K562 (cell line): ENCODE results near the gene TM9SF4. TPM values are rescaled to one million over a fixed set of nuclear protein-coding genes. Genes with fewer than 3 reads are reported as not detected.

Source experiments
- ATAC-seq: fragments of 200-7000 bp; cut with Tn5 transposase; 3 replicates; pipeline ENCODE4 v1.9.1; 2020; ENCODE audit warnings: moderate library complexity
- BruUV-seq: library from RNA; stranded (reverse); fragments of 400-500 nt; replicated peaks from 2 replicates; lab custom pipeline; 2021; lab: Mats Ljungman, UMichigan
- CTCF ChIA-PET: fragments of 300-600 bp; formaldehyde crosslinking; extraction: SDS; loops from one replicate; lab custom pipeline; 2021; ENCODE audit warnings: low intra/inter-chr PET ratio; lab: Yijun Ruan, JAX
- POLR2A ChIA-PET: fragments of 300-600, 350-650 bp; sonication (Branson Sonifier 250); formaldehyde crosslinking; extraction: SDS; loops from one replicate; lab custom pipeline; 2021; ENCODE audit warnings: antibody characterized with exemption, inconsistent platforms; lab: Yijun Ruan, JAX
- DNase-seq, 4 experiments: peaks; one replicate each; pipeline versions ENCODE4 v3.0.0 to v3.0.0-alpha.2; 2011 to 2018; ENCODE audit warnings: low spot score in 3 of 4, mixed read lengths in 3 of 4; ENCODE audit errors: extremely low read depth in 1 of 4
- FAIRE-seq: peaks from 2 replicates; lab custom pipeline; 2011; peaks lifted over from hg19 to GRCh38; lab: Jason Lieb, UNC
- H2AFZ ChIP-seq: 2 replicates; pipeline ENCODE4 v1.6.0; 2011; ENCODE audit warnings: low read depth, low read length, control low read depth, inconsistent platforms
- H3K27ac ChIP-seq: fragments of 200-600 bp; 3 replicates; pipeline ENCODE4 v1.8.0; 2011; ENCODE audit warnings: low read depth, mild to moderate bottlenecking, control low read depth, inconsistent platforms, low read length, moderate library complexity, mixed read lengths; ENCODE audit errors: extremely low read depth
- H3K27me3 ChIP-seq, 2 experiments: fragments of 300-600 bp in 1 of 2; 2 replicates in 1 of 2; 3 replicates in 1 of 2; pipeline versions ENCODE4 v1.6.0 to v1.8.0; 2011; ENCODE audit warnings: inconsistent platforms in 2 of 2, low read length in 2 of 2, mild to moderate bottlenecking in 1 of 2, mixed read lengths in 1 of 2, moderate library complexity in 1 of 2; ENCODE audit not compliant: control insufficient read depth in 2 of 2, insufficient read depth in 2 of 2
- H3K36me3 ChIP-seq: fragments of 300-600 bp; 3 replicates; pipeline ENCODE4 v1.8.0; 2011; ENCODE audit warnings: mild to moderate bottlenecking, low read length, inconsistent platforms; ENCODE audit not compliant: control insufficient read depth, insufficient read depth
- H3K4me1 ChIP-seq, 2 experiments: fragments of 200-600 bp in 1 of 2; replicated peaks in 1 of 2; 2 replicates in 1 of 2; 3 replicates in 1 of 2; pipeline versions ENCODE4 v1.5.1 to v1.8.0; 2011; ENCODE audit warnings: inconsistent platforms in 2 of 2, low read length in 2 of 2, mild to moderate bottlenecking in 1 of 2, mixed read lengths in 1 of 2, moderate library complexity in 1 of 2; ENCODE audit not compliant: control insufficient read depth in 2 of 2, insufficient read depth in 2 of 2
- H3K4me2 ChIP-seq: 2 replicates; pipeline ENCODE4 v1.6.1; 2011; ENCODE audit warnings: low read length, control low read depth, inconsistent platforms, mixed read lengths; ENCODE audit not compliant: insufficient read depth
- H3K4me3 ChIP-seq: fragments of 200-600 bp; sonication (generic), shearing (Covaris generic); 2 replicates; pipeline ENCODE4 v1.5.1; 2016; ENCODE audit warnings: control low read depth, inconsistent platforms
- H3K79me2 ChIP-seq: fragments of 200-600 bp; 3 replicates; pipeline ENCODE4 v1.8.0; 2011; ENCODE audit warnings: low read length, inconsistent platforms; ENCODE audit not compliant: control insufficient read depth, insufficient read depth
- H3K9ac ChIP-seq, 2 experiments: 2 replicates each; pipeline versions ENCODE4 v1.6.0 to v1.6.1; 2011; ENCODE audit warnings: low read depth in 2 of 2, low read length in 2 of 2, control low read depth in 1 of 2, inconsistent platforms in 1 of 2, mild to moderate bottlenecking in 1 of 2, mixed read lengths in 1 of 2; ENCODE audit not compliant: insufficient read depth in 1 of 2
- H3K9me1 ChIP-seq: one replicate; pipeline ENCODE4 v1.6.0; 2011; ENCODE audit warnings: inconsistent platforms, mild to moderate bottlenecking, low read length, moderate library complexity; ENCODE audit not compliant: control insufficient read depth, insufficient read depth
- H3K9me3 ChIP-seq: replicated peaks from 2 replicates; pipeline ENCODE4 v1.5.1; 2011; ENCODE audit warnings: low read depth, low read length, inconsistent platforms; ENCODE audit not compliant: control insufficient read depth, insufficient read depth
- H4K20me1 ChIP-seq: replicated peaks from 2 replicates; pipeline ENCODE4 v1.6.1; 2011; ENCODE audit warnings: low read length, inconsistent platforms, mixed read lengths; ENCODE audit not compliant: control insufficient read depth, insufficient read depth
- ARNT ChIP-seq, 2 experiments: fragments of 450-650 bp; IDR thresholded peaks; 2 replicates each; pipeline ENCODE4 v1.6.1; 2016; ENCODE audit warnings: mild to moderate bottlenecking in 1 of 2
- ATF6 ChIP-seq: sonication (generic); formaldehyde crosslinking; IDR thresholded peaks from 2 replicates; pipeline ENCODE4 v1.4.0; 2020; ENCODE audit warnings: mild to moderate bottlenecking, missing genetic modification reagents
- FOXK2 ChIP-seq, 2 experiments: fragments of 450-650 bp; IDR thresholded peaks in 1 of 2; conservative IDR thresholded peaks in 1 of 2; 2 replicates each; pipeline ENCODE4 v1.6.1; 2016; ENCODE audit warnings: low read depth in 2 of 2, mild to moderate bottlenecking in 1 of 2
- NCOR1 ChIP-seq: fragments of 450-650 bp; IDR thresholded peaks from 2 replicates; pipeline ENCODE4 v1.6.1; 2016; ENCODE audit warnings: mild to moderate bottlenecking, moderate library complexity
- NR2C2 ChIP-seq, 2 experiments: fragments of 200-800 bp in 1 of 2; sonication (Bioruptor generic) in 1 of 2; sonication (generic) in 1 of 2; formaldehyde crosslinking in 1 of 2; IDR thresholded peaks; 2 replicates each; pipeline versions ENCODE4 v1.6.1 to v1.8.0; 2016 to 2022; ENCODE audit warnings: mild to moderate bottlenecking in 1 of 2, missing compliant biosample characterization in 1 of 2, missing genetic modification characterization in 1 of 2, missing genetic modification reagents in 1 of 2
- POLR2A ChIP-seq: fragments of 450-650 bp; conservative IDR thresholded peaks from 2 replicates; pipeline ENCODE4 v1.6.1; 2016
- RBM34 ChIP-seq: fragments of 200-400 bp; formaldehyde crosslinking; IDR thresholded peaks from 2 replicates; pipeline ENCODE4 v1.6.1; 2018; ENCODE audit warnings: low read length, borderline replicate concordance; ENCODE audit not compliant: insufficient read depth
- RCOR1 ChIP-seq, 2 experiments: IDR thresholded peaks; 2 replicates each; pipeline ENCODE4 v1.6.1; 2012; ENCODE audit warnings: low read depth in 2 of 2, low read length in 2 of 2, borderline replicate concordance in 1 of 2, improper control_type of control experiment in 1 of 2
- RFX5 ChIP-seq: IDR thresholded peaks from 2 replicates; pipeline ENCODE4 v1.6.1; 2011; ENCODE audit warnings: low read depth, mild to moderate bottlenecking, improper control_type of control experiment, low read length
- SMARCE1 ChIP-seq: fragments of 450-650 bp; IDR thresholded peaks from 2 replicates; pipeline ENCODE4 v1.7.1; 2016; ENCODE audit warnings: mild to moderate bottlenecking
- ZBED1 ChIP-seq: IDR thresholded peaks from 2 replicates; pipeline ENCODE4 v1.6.1; 2014
- ZHX1 ChIP-seq: fragments of 150-350 bp; conservative IDR thresholded peaks from 2 replicates; pipeline ENCODE4 v1.6.1; 2014; ENCODE audit warnings: low read length
- ZNF253 ChIP-seq: fragments of 250-450 bp; sonication (Bioruptor Pico); conservative IDR thresholded peaks from 2 replicates; pipeline ENCODE4 v1.6.1; 2021; ENCODE audit warnings: mild to moderate bottlenecking
- ZNF766 ChIP-seq: fragments of 200-800 bp; sonication (Bioruptor generic); conservative IDR thresholded peaks from 2 replicates; pipeline ENCODE4 v1.6.1; 2016; ENCODE audit warnings: missing genetic modification characterization, missing compliant biosample characterization
- WGBS: fragments of 100-300 bp; shearing (Covaris generic); methylation state at CpG from one replicate; pipeline ENCODE4 v1.1.6; 2016; ENCODE audit warnings: low coverage, mixed read lengths; ENCODE audit not compliant: insufficient coverage; ENCODE audit errors: missing lambda C conversion rate; 5-methylcytosine and 5-hydroxymethylcytosine counted together
- in situ Hi-C: fragments of 300-500 bp; cut with MboI; formaldehyde crosslinking; loops from 4 replicates; pipeline ENCODE4 v1.15.0; 2018; ENCODE audit warnings: inconsistent platforms, mixed read lengths
- intact Hi-C: fragments of 100-400 bp; cut with micrococcal nuclease; formaldehyde crosslinking; loops from 2 replicates; pipeline ENCODE4 v1.14.2; 2022
- polyA plus RNA-seq, 8 experiments: library from polyadenylated mRNA; depleted of rRNA in 4 of 8; stranded (reverse) in 5 of 8; unstranded in 3 of 8; fragments of >200 nt; fragmentation: Nextera tagmentation in 2 of 8; fragmentation: Illumina TruSeq in 1 of 8; extraction: Ambion mirVana in 2 of 8; extraction: Trizol in 1 of 8; gene quantifications; 2 replicates each; pipeline versions ENCODE4 v1.2.1 to v1.2.3, GENCODE V29; 2011 to 2014; ENCODE audit warnings: inconsistent platforms in 1 of 8, missing spikeins in 1 of 8
- total RNA-seq, 7 experiments: library from RNA; depleted of rRNA in 6 of 7; stranded (reverse); fragments of >200 nt in 6 of 7; fragmentation: Illumina TruSeq in 2 of 7; extraction: Trizol in 2 of 7; gene quantifications; 2 replicates each; pipeline versions ENCODE4 v1.2.1 to v1.2.3, GENCODE V29; 2011 to 2021; ENCODE audit warnings: low replicate concordance in 1 of 7
- TF ChIP-seq, protein P1 (sequence below): fragments of 250-450 bp; sonication (Bioruptor Pico); IDR thresholded peaks from 2 replicates; pipeline ENCODE4 v1.8.0; 2022; ENCODE audit warnings: moderate library complexity, mild to moderate bottlenecking, inconsistent platforms

The TM9SF4 gene
- total and polyA plus RNA-seq, 9 of the 15 experiments (the other 6 are each of a cell fraction or from before 2014, with no cell fraction given), result 14.5 to 46.3 (median 26.9) TPM

GRCh38 chr20:32206760-32207625 lies 97.5 kb downstream of the TM9SF4 start:
- peaks cover 69% of the 10 kb centered on the region for H3K36me3 ChIP-seq
- no peaks in the 10 kb centered on the region for H3K9me3 ChIP-seq
- ChIA-PET POLR2A (interaction anchor here (0.5 to 0.6 kb wide), 2 partner anchors 61 to 74 kb away, joined by 3 read pairs; no protein-coding TSS in a partner anchor), CTCF (interaction anchor here (1.0 kb wide), 1 partner anchor 51 kb away, joined by 3 read pairs; no protein-coding TSS in a partner anchor)
- peaks cover 16% of the 10 kb centered on the region for H4K20me1 ChIP-seq
- intact Hi-C loops, result loop anchor here (10.0 kb wide), 1 partner anchor 148 kb away; the partner anchor contains the start of gene ASXL1
- H3K27ac ChIP-seq, result peak overlapping the region; percentile 89
- peak overlapping the region; percentile 71 for H2AFZ ChIP-seq
- in situ Hi-C loops, result no loop called here
- BruUV-seq, result no TSS peak
- peaks cover 90% of the 10 kb centered on the region for H3K79me2 ChIP-seq
- H3K4me1 ChIP-seq, result peaks cover 18 to 39% of the 10 kb centered on the region in 2 experiments
- no peaks in the 10 kb centered on the region for H3K27me3 ChIP-seq
- H3K9ac ChIP-seq, result peak overlapping the region; percentile 98 to 99
- 3% methylated on average over 14 of the region's 40 CpGs for WGBS
- H3K9me1 ChIP-seq, result no peaks in the 10 kb centered on the region
- FAIRE-seq, result peak; percentile 65
- peak in 3 of 4 experiments; percentile 81 to 84 (median 83) for DNase-seq
- ATAC-seq, result peak; percentile 54
- H3K4me3 ChIP-seq, result peak overlapping the region; percentile 99
- peak overlapping the region; percentile 98 for H3K4me2 ChIP-seq
- TF ChIP-seq, protein P1, sequence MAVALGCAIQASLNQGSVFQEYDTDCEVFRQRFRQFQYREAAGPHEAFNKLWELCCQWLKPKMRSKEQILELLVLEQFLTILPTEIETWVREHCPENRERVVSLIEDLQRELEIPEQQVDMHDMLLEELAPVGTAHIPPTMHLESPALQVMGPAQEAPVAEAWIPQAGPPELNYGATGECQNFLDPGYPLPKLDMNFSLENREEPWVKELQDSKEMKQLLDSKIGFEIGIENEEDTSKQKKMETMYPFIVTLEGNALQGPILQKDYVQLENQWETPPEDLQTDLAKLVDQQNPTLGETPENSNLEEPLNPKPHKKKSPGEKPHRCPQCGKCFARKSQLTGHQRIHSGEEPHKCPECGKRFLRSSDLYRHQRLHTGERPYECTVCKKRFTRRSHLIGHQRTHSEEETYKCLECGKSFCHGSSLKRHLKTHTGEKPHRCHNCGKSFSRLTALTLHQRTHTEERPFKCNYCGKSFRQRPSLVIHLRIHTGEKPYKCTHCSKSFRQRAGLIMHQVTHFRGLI (CRISPR knock-in tag), result no peak
- TF ChIP-seq ZBED1 (no peak), RFX5 (no peak), RCOR1 (IDR thresholded peaks at IDR 0.05; ENCODE audit: borderline replicate concordance in 1 of 2, low read depth in 2 of 2, low read length in 2 of 2) (peak in 1 of 2 experiments; percentile 50; a peak in 1 of 4 replicates), SMARCE1 (peak; percentile 64), ZHX1 (no peak), POLR2A (no peak), NCOR1 (peak; percentile 71), FOXK2 (conservative IDR thresholded peaks at IDR 0.05 in 1 of 2, IDR thresholded peaks at IDR 0.05 in 1 of 2; ENCODE audit: low read depth in 2 of 2) (no peak), ATF6 (CRISPR knock-in tag) (0 out of 2 replicates have a peak, but pooled peaks have one; percentile 47), NR2C2 (CRISPR knock-in tag; IDR thresholded peaks at IDR 0.05) (no peak), NR2C2 (tag; IDR thresholded peaks at IDR 0.05) (no peak), ZNF253 (CRISPR knock-in tag) (no peak), RBM34 (no peak), ARNT (IDR thresholded peaks at IDR 0.05) (0 out of 4 replicates have a peak, but pooled peaks of 1 of the 2 experiments have one; percentile 17), ZNF766 (CRISPR knock-in tag) (no peak)
